Progenitor cell of endocrine pancreas (in vitro differentiated cells): ENCODE measurements around the gene DNAH1. TPM values are rescaled to one million over a fixed set of nuclear protein-coding genes. Genes with fewer than 3 reads are reported as not detected.

Source experiments
- DNase-seq: peaks from one replicate; pipeline ENCODE4 v3.0.0; 2021; ENCODE audit warnings: low spot score; ENCODE audit not compliant: unreplicated experiment
- H3K27ac Mint-ChIP-seq: 2 replicates; pipeline ENCODE4 v1.8.0; 2021; ENCODE audit warnings: mild to moderate bottlenecking, moderate library complexity, mixed read lengths
- H3K27me3 Mint-ChIP-seq: 2 replicates; pipeline ENCODE4 v1.8.0; 2021; ENCODE audit warnings: mixed read lengths
- H3K36me3 Mint-ChIP-seq: 2 replicates; pipeline ENCODE4 v1.8.0; 2022; ENCODE audit warnings: mixed read lengths; ENCODE audit not compliant: insufficient read depth
- H3K4me1 Mint-ChIP-seq: 2 replicates; pipeline ENCODE4 v1.8.0; 2021; ENCODE audit warnings: low read depth, mixed read lengths
- H3K4me3 Mint-ChIP-seq: 2 replicates; pipeline ENCODE4 v1.8.0; 2021; ENCODE audit warnings: low read depth, mild to moderate bottlenecking, moderate library complexity, mixed read lengths
- H3K9me3 Mint-ChIP-seq: 2 replicates; pipeline ENCODE4 v1.8.0; 2021; ENCODE audit warnings: low read depth, mixed read lengths
- CTCF ChIP-seq: fragments of 200-600 bp; sonication (generic); IDR thresholded peaks from one replicate; pipeline ENCODE4 v1.5.0; 2021; ENCODE audit warnings: antibody characterized with exemption, mild to moderate bottlenecking; ENCODE audit not compliant: unreplicated experiment
- total RNA-seq: library from RNA; stranded (reverse); gene quantifications from 2 replicates; pipeline ENCODE4 v1.2.1, GENCODE V29; 2021

The DNAH1 gene
- total RNA-seq, 1 donor from 2014 or later = 14.0 TPM

GRCh38 chr3:52353291-52353855 lies 37.3 kb downstream of the DNAH1 start:
- DNase-seq = no peak
- Mint-ChIP-seq H3K36me3 (peaks cover 3% of the 10 kb centered on the region), H3K4me1 (no peaks in the 10 kb centered on the region), H3K4me3 (no peak overlapping the region), H3K9me3 (no peaks in the 10 kb centered on the region), H3K27ac (no peak overlapping the region), H3K27me3 (no peaks in the 10 kb centered on the region)
- no peak for TF ChIP-seq CTCF

- H3K27me3 Mint-ChIP-seq = no peaks in the 10 kb centered on the region
- no peak overlapping the region for H3K4me3 Mint-ChIP-seq
- DNase-seq = no peak
- no peaks in the 10 kb centered on the region for H3K9me3 Mint-ChIP-seq
- TF ChIP-seq CTCF = no peak
- no peaks in the 10 kb centered on the region for H3K4me1 Mint-ChIP-seq
- no peak overlapping the region for H3K27ac Mint-ChIP-seq
- peaks cover 3% of the 10 kb centered on the region for H3K36me3 Mint-ChIP-seq
Measured at GRCh38 chr3:52354676-52355075, 38.6 kb downstream of the DNAH1 start.

- H3K36me3 Mint-ChIP-seq = peaks cover 3% of the 10 kb centered on the region
- H3K4me1 Mint-ChIP-seq = no peaks in the 10 kb centered on the region
- TF ChIP-seq CTCF = no peak
- DNase-seq = no peak
- H3K4me3 Mint-ChIP-seq = no peak overlapping the region
- H3K9me3 Mint-ChIP-seq = no peaks in the 10 kb centered on the region
- no peaks in the 10 kb centered on the region for H3K27me3 Mint-ChIP-seq
- H3K27ac Mint-ChIP-seq = no peak overlapping the region
Measured at GRCh38 chr3:52355526-52355925, 39.4 kb downstream of the DNAH1 start.

- no peaks in the 10 kb centered on the region for H3K9me3 Mint-ChIP-seq
- TF ChIP-seq CTCF = no peak
- H3K4me1 Mint-ChIP-seq = no peaks in the 10 kb centered on the region
- peaks cover 3% of the 10 kb centered on the region for H3K36me3 Mint-ChIP-seq
- no peak overlapping the region for H3K27ac Mint-ChIP-seq
- no peak for DNase-seq
- H3K4me3 Mint-ChIP-seq = no peak overlapping the region
- H3K27me3 Mint-ChIP-seq = no peaks in the 10 kb centered on the region
Measured at GRCh38 chr3:52356126-52356525, 40.0 kb downstream of the DNAH1 start.

GRCh38 chr3:52357151-52358080 lies 41.3 kb downstream of the DNAH1 start:
- peaks cover 3% of the 10 kb centered on the region for H3K36me3 Mint-ChIP-seq
- no peaks in the 10 kb centered on the region for H3K27me3 Mint-ChIP-seq
- H3K4me3 Mint-ChIP-seq = no peak overlapping the region
- H3K9me3 Mint-ChIP-seq = no peaks in the 10 kb centered on the region
- H3K27ac Mint-ChIP-seq = no peak overlapping the region
- TF ChIP-seq CTCF = no peak
- no peaks in the 10 kb centered on the region for H3K4me1 Mint-ChIP-seq
- DNase-seq = no peak
